HepG2 (cell line): Measurements from ENCODE around the gene DPYD. TPM values are rescaled to one million over a fixed set of nuclear protein-coding genes. Genes with fewer than 3 reads are reported as not detected.

Experiments
- HIVEP1 ChIP-seq: sonication (generic); formaldehyde crosslinking; IDR thresholded peaks from 2 replicates; pipeline ENCODE4 v1.4.0; 2020; ENCODE audit warnings: mild to moderate bottlenecking, missing genetic modification reagents
- HOXD1 ChIP-seq: sonication (generic); formaldehyde crosslinking; IDR thresholded peaks from 2 replicates; pipeline ENCODE4 v1.5.0; 2020; ENCODE audit warnings: missing genetic modification reagents
- SMC3 ChIP-seq: IDR thresholded peaks from 2 replicates; pipeline ENCODE4 v1.6.1; 2011; ENCODE audit warnings: low read length, improper control_type of control experiment
- ZFP36L2 ChIP-seq: sonication (generic); formaldehyde crosslinking; IDR thresholded peaks from 2 replicates; pipeline ENCODE4 v1.4.0; 2020; ENCODE audit warnings: missing genetic modification reagents
- ZNF431 ChIP-seq: sonication (generic); formaldehyde crosslinking; IDR thresholded peaks from 2 replicates; pipeline ENCODE4 v1.9.0; 2022; ENCODE audit warnings: missing genetic modification reagents, low read depth, mild to moderate bottlenecking, borderline replicate concordance
- ZNF674 ChIP-seq: sonication (generic); formaldehyde crosslinking; IDR thresholded peaks from 2 replicates; pipeline ENCODE4 v1.5.0; 2020; ENCODE audit warnings: low read depth, mild to moderate bottlenecking, missing genetic modification reagents
- polyA plus RNA-seq, 8 experiments: library from polyadenylated mRNA; depleted of rRNA in 3 of 8; stranded (reverse) in 7 of 8; unstranded in 1 of 8; fragments of >200 nt; fragmentation: Illumina TruSeq in 4 of 8; extraction: Trizol in 4 of 8; gene quantifications; 2 replicates each; pipeline versions ENCODE4 v1.2.1 to v1.2.3, GENCODE V29; 2011 to 2016; ENCODE audit warnings: low read depth in 4 of 8, missing spikeins in 1 of 8, mixed read lengths in 1 of 8; ENCODE audit not compliant: insufficient read depth in 1 of 8
- total RNA-seq, 5 experiments: library from RNA; depleted of rRNA; stranded (reverse); fragments of >200 nt; fragmentation: Illumina TruSeq; extraction: Trizol; gene quantifications; 2 replicates each; pipeline ENCODE4 v1.2.3, GENCODE V29; 2016; ENCODE audit warnings: low read depth in 1 of 5
- TF ChIP-seq, protein P1 (sequence below): sonication (generic); formaldehyde crosslinking; IDR thresholded peaks from 2 replicates; pipeline ENCODE4 v1.4.0; 2020; ENCODE audit warnings: mild to moderate bottlenecking, missing genetic modification reagents
- TF ChIP-seq, protein P2 (sequence below): sonication (generic); formaldehyde crosslinking; IDR thresholded peaks from 2 replicates; pipeline ENCODE4 v1.5.1; 2020; ENCODE audit warnings: missing genetic modification reagents, mild to moderate bottlenecking, borderline replicate concordance

DPYD gene
- total and polyA plus RNA-seq, 2 of the 13 experiments (the other 11 are each of a cell fraction or from before 2014, with no cell fraction given): 1.3 to 3.4 TPM

DNA sequence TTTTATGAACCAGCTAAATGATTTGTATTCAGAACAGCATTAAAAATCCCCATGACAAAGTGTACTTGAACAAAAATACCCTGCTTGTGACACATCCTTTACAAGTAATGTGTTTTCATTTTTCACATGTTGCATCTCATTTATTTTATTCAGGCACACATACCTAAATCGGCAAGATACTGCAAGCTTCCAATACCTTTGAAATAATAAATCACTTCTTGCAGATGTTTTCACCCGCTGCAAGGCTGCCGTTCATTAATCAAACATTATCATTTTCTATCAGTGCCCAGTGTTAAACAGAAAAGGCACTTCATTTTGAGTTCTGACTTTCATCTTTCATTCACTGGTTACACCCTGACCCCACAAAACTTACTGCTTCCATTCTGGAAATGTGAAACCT is 269.6 kb downstream of the DPYD start (continued):
- TF ChIP-seq, protein P1, sequence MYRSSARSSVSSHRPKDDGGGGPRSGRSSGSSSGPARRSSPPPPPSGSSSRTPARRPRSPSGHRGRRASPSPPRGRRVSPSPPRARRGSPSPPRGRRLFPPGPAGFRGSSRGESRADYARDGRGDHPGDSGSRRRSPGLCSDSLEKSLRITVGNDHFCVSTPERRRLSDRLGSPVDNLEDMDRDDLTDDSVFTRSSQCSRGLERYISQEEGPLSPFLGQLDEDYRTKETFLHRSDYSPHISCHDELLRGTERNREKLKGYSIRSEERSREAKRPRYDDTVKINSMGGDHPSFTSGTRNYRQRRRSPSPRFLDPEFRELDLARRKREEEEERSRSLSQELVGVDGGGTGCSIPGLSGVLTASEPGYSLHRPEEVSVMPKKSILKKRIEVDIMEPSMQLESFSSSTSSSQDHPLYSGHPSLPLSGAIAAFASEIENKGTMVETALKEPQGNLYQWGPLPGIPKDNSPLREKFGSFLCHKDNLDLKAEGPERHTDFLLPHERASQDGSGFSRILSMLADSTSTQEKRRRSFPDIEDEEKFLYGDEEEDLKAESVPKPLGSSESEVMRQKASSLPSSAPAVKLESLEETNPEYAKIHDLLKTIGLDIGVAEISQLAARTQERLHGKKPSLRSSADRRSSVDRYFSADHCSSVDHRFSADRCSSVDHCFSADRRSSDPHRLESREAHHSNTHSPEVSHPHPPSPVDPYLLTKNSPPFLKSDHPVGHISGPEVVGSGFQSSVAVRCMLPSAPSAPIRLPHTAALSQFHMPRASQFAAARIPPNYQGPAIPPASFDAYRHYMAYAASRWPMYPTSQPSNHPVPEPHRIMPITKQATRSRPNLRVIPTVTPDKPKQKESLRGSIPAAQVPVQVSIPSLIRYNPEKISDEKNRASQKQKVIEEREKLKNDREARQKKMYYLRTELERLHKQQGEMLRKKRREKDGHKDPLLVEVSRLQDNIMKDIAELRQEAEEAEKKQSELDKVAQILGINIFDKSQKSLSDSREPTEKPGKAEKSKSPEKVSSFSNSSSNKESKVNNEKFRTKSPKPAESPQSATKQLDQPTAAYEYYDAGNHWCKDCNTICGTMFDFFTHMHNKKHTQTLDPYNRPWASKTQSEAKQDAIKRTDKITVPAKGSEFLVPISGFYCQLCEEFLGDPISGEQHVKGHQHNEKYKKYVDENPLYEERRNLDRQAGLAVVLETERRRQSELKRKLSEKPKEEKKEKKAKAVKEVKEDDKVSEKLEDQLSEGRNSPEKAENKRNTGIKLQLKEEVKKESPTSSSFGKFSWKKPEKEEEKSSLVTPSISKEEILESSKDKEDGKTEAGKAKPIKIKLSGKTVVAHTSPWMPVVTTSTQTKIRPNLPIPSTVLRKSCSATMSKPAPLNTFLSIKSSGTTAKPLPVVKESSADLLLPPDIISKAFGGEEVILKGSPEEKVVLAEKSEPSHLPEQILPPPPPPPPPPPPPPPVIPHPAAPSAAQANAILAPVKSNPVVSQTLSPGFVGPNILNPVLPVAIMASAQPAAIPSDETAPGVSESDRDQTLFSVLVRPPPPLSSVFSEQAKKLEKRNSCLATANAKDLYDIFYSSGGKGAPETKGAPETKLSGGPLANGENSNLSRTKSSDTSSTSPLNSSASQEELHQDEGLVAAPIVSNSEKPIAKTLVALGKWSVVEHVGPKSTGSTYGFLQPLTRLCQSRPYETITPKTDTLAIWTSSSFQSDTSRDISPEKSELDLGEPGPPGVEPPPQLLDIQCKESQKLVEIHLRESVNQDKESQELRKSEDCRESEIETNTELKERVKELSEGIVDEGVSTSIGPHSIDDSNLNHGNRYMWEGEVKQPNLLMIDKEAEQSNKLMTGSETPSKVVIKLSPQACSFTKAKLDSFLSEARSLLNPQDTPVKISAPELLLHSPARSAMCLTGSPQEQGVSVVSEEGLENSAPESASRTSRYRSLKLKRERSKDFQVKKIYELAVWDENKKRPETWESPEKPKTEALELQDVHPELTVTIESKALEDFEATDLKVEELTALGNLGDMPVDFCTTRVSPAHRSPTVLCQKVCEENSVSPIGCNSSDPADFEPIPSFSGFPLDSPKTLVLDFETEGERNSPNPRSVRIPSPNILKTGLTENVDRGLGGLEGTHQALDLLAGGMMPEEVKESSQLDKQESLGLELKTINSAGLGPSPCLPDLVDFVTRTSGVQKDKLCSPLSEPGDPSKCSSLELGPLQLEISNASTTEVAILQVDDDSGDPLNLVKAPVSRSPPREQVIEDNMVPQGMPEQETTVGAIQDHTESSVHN (CRISPR knock-in tag): no peak
- TF ChIP-seq SMC3 (no peak), ZNF674 (CRISPR knock-in tag) (no peak), HOXD1 (CRISPR knock-in tag) (no peak), HIVEP1 (no peak), ZFP36L2 (CRISPR knock-in tag) (no peak), ZNF431 (no peak)
- TF ChIP-seq, protein P2, sequence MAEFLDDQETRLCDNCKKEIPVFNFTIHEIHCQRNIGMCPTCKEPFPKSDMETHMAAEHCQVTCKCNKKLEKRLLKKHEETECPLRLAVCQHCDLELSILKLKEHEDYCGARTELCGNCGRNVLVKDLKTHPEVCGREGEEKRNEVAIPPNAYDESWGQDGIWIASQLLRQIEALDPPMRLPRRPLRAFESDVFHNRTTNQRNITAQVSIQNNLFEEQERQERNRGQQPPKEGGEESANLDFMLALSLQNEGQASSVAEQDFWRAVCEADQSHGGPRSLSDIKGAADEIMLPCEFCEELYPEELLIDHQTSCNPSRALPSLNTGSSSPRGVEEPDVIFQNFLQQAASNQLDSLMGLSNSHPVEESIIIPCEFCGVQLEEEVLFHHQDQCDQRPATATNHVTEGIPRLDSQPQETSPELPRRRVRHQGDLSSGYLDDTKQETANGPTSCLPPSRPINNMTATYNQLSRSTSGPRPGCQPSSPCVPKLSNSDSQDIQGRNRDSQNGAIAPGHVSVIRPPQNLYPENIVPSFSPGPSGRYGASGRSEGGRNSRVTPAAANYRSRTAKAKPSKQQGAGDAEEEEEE (CRISPR knock-in tag): no peak
